NT2/D1 (cell line): ENCODE results near the gene PTPN6.
"Not testable (repeated sequence)": the region's sequence is repeated elsewhere in the genome, so short reads cannot be mapped to it uniquely, and the experiment has no call there.

Experiments used
- DNase-seq: peaks from one replicate; pipeline ENCODE4 v3.0.0-alpha.2; 2011; ENCODE audit warnings: low read depth, low spot score
- H3K27me3 ChIP-seq: 2 replicates; pipeline ENCODE4 v1.6.0; 2011; ENCODE audit warnings: mild to moderate bottlenecking; ENCODE audit not compliant: insufficient read length, insufficient read depth
- H3K36me3 ChIP-seq: 2 replicates; pipeline ENCODE4 v1.6.1; 2011; ENCODE audit warnings: mild to moderate bottlenecking, low read length, mixed read lengths; ENCODE audit not compliant: insufficient read depth, insufficient read length
- H3K4me1 ChIP-seq: 2 replicates; pipeline ENCODE4 v1.5.1; 2011; ENCODE audit not compliant: insufficient read depth, insufficient read length
- H3K4me3 ChIP-seq: 2 replicates; pipeline ENCODE4 v1.5.1; 2011; ENCODE audit warnings: low read depth; ENCODE audit not compliant: insufficient read length
- H3K9ac ChIP-seq: 2 replicates; pipeline ENCODE4 v1.6.0; 2011; ENCODE audit warnings: low read depth; ENCODE audit not compliant: insufficient read length
- H3K9me3 ChIP-seq: 2 replicates; pipeline ENCODE4 v1.5.1; 2011; ENCODE audit warnings: mild to moderate bottlenecking, low read length; ENCODE audit not compliant: insufficient read depth
- SUZ12 ChIP-seq: IDR thresholded peaks from 2 replicates; pipeline ENCODE4 v1.6.1; 2011; ENCODE audit not compliant: insufficient read length, insufficient read depth; ENCODE audit errors: extremely low read depth
- YY1 ChIP-seq: IDR thresholded peaks from 2 replicates; pipeline ENCODE4 v1.6.1; 2011; ENCODE audit not compliant: insufficient read length, insufficient read depth
- ZNF274 ChIP-seq: IDR thresholded peaks from 2 replicates; pipeline ENCODE4 v1.6.1; 2011; ENCODE audit warnings: mild to moderate bottlenecking, low read depth, low read length

The PTPN6 gene

DNA sequence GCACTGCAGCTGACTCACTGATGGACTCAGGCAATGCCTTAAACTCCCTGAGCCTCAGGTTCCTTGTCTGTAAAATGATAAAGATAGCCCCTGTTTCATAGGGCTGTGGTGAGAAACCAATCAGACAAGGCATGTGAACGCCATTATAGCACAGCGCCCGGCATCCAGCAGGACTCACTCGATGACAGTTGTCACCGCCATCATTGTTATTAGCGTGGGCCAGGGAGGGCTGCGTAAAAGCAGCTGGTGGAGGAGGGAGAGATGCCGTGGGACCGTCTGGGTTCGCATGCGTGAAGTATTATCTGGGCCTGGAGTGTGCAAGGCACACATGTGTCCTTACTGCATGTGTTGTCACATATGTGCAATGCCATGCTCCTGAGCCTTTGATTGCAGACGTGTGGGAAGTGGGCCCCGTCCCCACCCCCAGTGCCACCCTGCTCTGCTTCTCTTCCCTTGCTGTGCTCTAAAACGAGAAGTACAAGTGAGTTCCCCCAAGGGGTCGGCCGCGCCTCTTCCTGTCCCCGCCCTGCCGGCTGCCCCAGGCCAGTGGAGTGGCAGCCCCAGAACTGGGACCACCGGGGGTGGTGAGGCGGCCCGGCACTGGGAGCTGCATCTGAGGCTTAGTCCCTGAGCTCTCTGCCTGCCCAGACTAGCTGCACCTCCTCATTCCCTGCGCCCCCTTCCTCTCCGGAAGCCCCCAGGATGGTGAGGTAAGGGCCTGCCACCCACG lies at the start of gene PTPN6:
Gene PTPN6 (plus strand): TSS at position 546 of the 730 bp plus-strand sequence. CDS start 157 bp downstream, at position 703.
- Histone ChIP-seq H3K4me1 (peaks cover 34% of the 10 kb centered on the region), H3K4me3 (no peak within 1 kb of the TSS)
- no peak for DNase-seq

DNA sequence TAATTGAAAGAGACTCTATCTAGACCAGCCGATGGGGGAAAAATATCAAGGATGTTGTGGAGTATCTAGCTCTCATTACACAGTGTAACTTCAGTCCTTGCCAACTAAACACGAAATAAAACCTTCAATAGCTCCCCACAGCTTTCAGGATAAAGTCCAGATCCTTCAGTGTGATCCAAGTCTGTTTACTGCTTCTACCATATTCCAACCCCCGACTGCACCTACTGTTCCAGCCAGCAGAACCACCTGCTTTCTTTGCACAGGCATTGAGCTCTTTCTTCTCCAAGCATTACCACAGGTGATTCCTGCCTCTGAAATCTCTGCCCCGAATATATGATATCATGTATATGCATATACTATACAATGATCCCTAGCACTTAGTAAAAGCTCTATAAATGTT lies 48.7 kb upstream of the PTPN6 start:
- H3K27me3 ChIP-seq: peaks cover 14% of the 10 kb centered on the region
- peaks cover 5% of the 10 kb centered on the region for H3K36me3 ChIP-seq
- DNase-seq: no peak
- peaks cover 10% of the 10 kb centered on the region for H3K4me1 ChIP-seq
- TF ChIP-seq SUZ12 (no peak), ZNF274 (no peak), YY1 (no peak)
- H3K4me3 ChIP-seq: no peak overlapping the region
- H3K9ac ChIP-seq: no peak overlapping the region
- H3K9me3 ChIP-seq: no peaks in the 10 kb centered on the region

More for the DNA sequence above, at the start of gene PTPN6:
- H3K27me3 ChIP-seq: no peaks in the 10 kb centered on the region
- H3K9ac ChIP-seq: peak within 1 kb of the TSS; percentile 39
- TF ChIP-seq YY1: no peak
- TF ChIP-seq SUZ12: no peak
- TF ChIP-seq ZNF274: no peak
- no peaks in the 10 kb centered on the region for H3K9me3 ChIP-seq
- peaks cover 10% of the 10 kb centered on the region for H3K36me3 ChIP-seq

DNA sequence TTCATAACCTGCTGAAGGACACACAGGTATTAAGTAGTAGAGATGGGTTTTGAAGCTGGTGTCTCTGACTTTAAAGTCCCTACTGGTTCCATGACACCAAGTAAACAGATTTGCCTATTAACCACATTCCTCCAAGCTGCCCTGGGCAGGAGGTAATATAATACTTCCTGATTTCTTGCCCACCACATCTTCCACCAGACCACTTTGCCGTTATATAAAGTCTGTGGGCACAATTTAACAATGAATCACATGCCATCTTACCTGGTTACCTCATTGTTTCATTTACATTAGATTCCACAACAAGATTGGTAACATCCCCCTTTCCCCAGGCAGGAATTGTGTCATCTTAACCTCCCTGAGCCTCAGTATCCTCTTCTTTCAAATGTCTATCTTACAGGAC lies 47.4 kb upstream of the PTPN6 start:
- H3K9ac ChIP-seq: no peak overlapping the region
- no peak for TF ChIP-seq YY1
- TF ChIP-seq ZNF274: no peak
- no peak for TF ChIP-seq SUZ12
- no peak overlapping the region for H3K4me3 ChIP-seq
- DNase-seq: no peak
- H3K9me3 ChIP-seq: no peaks in the 10 kb centered on the region
- H3K4me1 ChIP-seq: peaks cover 10% of the 10 kb centered on the region
- peaks cover 14% of the 10 kb centered on the region for H3K27me3 ChIP-seq
- H3K36me3 ChIP-seq: peaks cover 5% of the 10 kb centered on the region

DNA sequence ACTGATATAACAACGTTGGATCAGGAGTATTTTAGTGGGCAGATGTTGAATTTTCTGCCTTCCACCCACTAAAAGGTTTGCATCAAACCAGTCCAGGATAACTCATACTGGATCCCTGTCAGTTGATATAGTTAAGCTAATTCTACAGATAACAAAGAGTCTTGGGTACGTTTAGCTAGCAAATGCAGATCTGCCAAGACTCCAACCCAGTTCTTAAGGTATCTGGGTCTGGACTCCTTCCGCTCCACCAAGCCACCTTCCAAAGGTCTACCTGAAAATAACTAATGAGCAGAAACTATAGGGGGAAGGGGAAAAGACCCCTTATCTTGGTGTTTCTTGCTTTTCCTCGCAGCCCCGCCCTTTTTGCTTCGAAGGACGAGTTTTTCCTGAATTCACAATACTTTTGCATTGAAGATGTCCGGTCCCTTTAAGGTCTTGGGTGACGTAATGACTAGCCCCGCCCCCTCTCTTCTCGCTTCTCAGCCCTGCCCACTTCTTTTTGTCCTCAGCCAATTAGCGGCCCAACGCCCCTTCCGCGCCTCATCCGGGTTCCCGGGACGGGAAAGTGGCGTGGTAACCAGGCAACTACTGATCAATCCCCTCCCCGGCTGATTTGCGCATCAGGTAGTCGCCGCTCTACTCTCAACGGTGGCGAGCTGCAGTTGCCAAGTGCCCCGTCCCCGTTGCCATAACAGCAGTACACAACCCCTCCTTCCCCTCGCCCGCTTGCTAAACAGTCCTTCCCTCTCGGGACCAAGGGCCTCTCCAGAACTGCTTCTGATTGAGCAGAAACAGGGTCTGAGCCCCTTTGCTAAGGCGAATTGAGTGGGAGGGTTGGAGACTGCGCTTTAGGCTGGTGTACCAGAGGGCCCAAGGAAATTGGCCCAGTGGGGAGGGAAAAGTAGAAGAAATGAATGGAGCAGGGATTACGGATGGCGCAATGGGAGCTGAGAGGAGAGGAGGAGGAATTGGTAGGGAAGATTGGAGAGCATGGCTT lies 46.6 kb upstream of the PTPN6 start, which contains the start of gene LRRC23:
Gene LRRC23 (plus strand): TSS at position 543 of the 997 bp plus-strand sequence. CDS start 812 bp downstream, outside the sequence.
- DNase-seq: peak; percentile 100

DNA sequence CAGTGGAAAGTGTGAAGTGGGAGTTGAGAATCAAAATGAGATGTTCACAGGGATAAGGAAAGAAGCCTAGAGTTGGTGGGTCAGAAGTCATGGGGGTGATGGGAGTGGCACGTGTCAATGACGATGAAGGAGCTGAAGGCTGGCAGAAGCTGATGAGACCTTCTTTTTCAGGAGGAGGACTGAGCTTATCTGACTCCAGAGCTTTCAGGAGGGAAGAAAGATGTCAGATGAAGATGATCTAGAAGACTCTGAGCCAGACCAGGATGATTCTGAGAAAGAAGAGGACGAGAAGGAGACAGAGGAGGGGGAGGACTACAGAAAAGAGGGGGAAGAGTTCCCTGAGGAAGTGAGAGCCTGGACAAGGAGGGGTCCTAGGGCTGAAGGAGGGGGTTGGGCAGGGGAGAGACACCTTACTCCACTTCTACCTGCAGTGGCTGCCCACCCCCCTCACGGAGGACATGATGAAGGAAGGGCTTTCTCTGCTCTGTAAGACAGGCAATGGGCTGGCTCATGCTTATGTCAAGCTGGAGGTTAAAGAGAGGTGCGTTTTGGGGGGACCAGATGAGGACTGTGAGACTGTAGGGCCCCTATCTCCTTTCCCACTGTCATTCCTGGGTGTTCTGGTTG lies 45.6 kb upstream of the PTPN6 start:
- no peak for DNase-seq
- Histone ChIP-seq H3K9me3 (no peaks in the 10 kb centered on the region), H3K4me1 (peaks cover 10% of the 10 kb centered on the region), H3K36me3 (peaks cover 5% of the 10 kb centered on the region), H3K27me3 (peaks cover 14% of the 10 kb centered on the region), H3K4me3 (peak overlapping the region; percentile 62), H3K9ac (peak overlapping the region; percentile 84)
- TF ChIP-seq ZNF274: no peak
- TF ChIP-seq SUZ12: no peak
- TF ChIP-seq YY1: no peak

More for the DNA sequence above, 46.6 kb upstream of the PTPN6 start, which contains the start of gene LRRC23:
- peaks cover 14% of the 10 kb centered on the region for H3K27me3 ChIP-seq
- peaks cover 10% of the 10 kb centered on the region for H3K4me1 ChIP-seq
- H3K4me3 ChIP-seq: peak within 1 kb of the TSS; percentile 62
- TF ChIP-seq ZNF274: no peak
- TF ChIP-seq YY1: no peak
- TF ChIP-seq SUZ12: no peak
- peaks cover 5% of the 10 kb centered on the region for H3K36me3 ChIP-seq
- H3K9ac ChIP-seq: peak within 1 kb of the TSS; percentile 84
- H3K9me3 ChIP-seq: no peaks in the 10 kb centered on the region

DNA sequence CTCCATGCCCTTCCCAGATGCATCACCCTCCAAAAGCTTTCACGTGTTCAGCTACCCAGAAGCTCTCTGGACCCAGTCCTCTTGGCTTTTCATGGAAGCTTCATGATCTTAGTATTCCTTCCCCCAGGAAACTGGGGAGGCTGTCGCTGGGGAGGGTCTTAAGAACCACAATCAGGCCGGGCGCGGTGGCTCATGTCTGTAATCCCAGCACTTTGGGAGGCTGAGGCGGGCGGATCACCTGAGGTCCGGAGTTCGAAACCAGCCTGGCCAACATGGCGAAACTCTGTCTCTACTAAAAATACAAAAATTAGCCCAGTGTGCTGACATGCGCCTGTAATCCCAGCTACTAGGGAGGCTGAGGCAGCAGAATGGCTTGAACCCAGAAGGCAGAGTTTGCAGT lies 43.0 kb upstream of the PTPN6 start:
- not testable (repeated sequence) for DNase-seq, H3K9ac ChIP-seq, H3K36me3 ChIP-seq, H3K9me3 ChIP-seq, H3K4me3 ChIP-seq
- Histone ChIP-seq H3K4me1 (peaks cover 15% of the 10 kb centered on the region), H3K27me3 (peaks cover 14% of the 10 kb centered on the region)
